Urinary bladder (tissue), 4 donors: ENCODE measurements around the gene URB2. TPM values are rescaled to one million over a fixed set of nuclear protein-coding genes. Genes with fewer than 3 reads are reported as not detected.
"Not testable (repeated sequence)": the region's sequence is repeated elsewhere in the genome, so short reads cannot be mapped to it uniquely, and the experiment has no call there.

ENCODE experiments used
- DNase-seq: peaks from one replicate; pipeline ENCODE4 v3.0.0-alpha.2; 2015; ENCODE audit errors: extremely low spot score
- H3K27ac ChIP-seq: one replicate; pipeline ENCODE4 v1.5.1; 2013; ENCODE audit warnings: low read depth, mild to moderate bottlenecking, moderate library complexity
- H3K36me3 ChIP-seq: one replicate; pipeline ENCODE4 v1.6.1; 2013; ENCODE audit warnings: mild to moderate bottlenecking, moderate library complexity; ENCODE audit not compliant: insufficient read depth
- H3K4me1 ChIP-seq: one replicate; pipeline ENCODE4 v1.6.1; 2013; ENCODE audit warnings: mild to moderate bottlenecking, moderate library complexity; ENCODE audit not compliant: insufficient read depth
- H3K4me3 ChIP-seq: one replicate; pipeline ENCODE4 v1.5.1; 2013; ENCODE audit warnings: low read depth, low read length
- WGBS: extraction: QIAGEN DNeasy Blood & Tissue Kit; methylation state at CpG from one replicate; pipeline ENCODE4 v1.1.7; 2013; 5-methylcytosine and 5-hydroxymethylcytosine counted together
- polyA plus RNA-seq: library from polyadenylated mRNA; stranded (reverse); fragments of 200-250 nt; gene quantifications from one replicate; pipeline ENCODE4 v1.2.3, GENCODE V29; 2013
- total RNA-seq: library from RNA; depleted of rRNA; stranded (reverse); fragments of >200 nt; gene quantifications from one replicate; pipeline ENCODE4 v1.2.3, GENCODE V29; 2014
- donor health status: healthy with polysubstance abuse.
- donor health status: healthy.

The URB2 gene
- total RNA-seq (8.0 TPM), polyA plus RNA-seq (4.0 TPM)

DNA sequence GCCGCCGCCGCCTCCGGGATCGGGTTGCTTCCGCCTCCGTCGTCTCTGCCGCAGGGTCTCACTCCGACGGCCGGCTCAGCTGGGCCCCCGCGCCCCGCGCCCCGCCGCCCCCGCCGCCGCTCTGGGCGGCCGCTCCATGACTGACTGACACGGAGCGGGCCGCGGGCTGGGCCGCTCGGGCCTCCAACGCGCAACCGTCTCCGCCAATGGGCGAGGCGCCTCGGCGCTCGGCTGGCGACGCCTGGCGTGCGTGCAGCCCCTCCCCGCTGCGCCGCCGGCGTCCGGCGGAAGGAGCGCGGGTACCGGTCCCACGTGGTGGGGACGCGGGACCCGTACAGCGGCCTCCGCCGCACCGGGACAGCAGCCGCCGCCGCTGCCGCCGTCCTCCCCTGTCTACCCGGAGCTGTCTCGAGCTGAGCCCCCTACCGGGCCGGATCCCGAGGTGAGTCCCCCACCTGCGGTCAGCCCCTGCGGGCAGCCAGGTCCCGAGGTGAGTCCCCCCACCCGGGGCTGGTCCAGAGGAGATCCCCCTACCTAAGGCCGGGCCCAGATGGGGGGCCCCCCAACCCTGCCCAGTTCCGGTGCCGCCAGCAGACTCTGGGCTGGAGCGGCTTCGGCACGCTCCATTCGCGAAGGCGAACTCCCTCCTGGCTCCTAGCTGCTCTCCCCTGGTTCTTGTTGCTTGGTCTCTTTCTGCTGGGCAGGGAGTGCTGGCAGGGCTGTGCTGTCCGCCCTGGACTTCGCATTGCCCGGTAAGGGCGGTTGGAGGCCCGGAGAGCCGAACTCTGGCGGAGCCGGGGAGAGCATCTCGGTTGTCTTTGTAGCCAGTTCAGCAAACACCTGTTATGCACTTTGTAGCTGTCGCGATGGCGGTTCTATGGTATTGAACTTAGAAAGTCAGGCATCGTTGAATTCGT, at the start of gene URB2, which contains the start of gene TAF5L:
Gene URB2, plus strand, starts transcription at position 333 of the 917 bp plus-strand sequence. CDS start 1,387 bp downstream, outside the sequence.
Gene TAF5L, minus strand, starts transcription at position 208 of the 917 bp plus-strand sequence. CDS start 11,640 bp downstream, outside the sequence.
- H3K36me3 ChIP-seq: no peaks in the 10 kb centered on the region
- DNase-seq: peak; percentile 33
- no peaks in the 10 kb centered on the region for H3K4me1 ChIP-seq
- WGBS: under 1% methylated on average over 93 of the region's 97 CpGs
- H3K27ac ChIP-seq: peak within 1 kb of the TSS; percentile 81
- H3K4me3 ChIP-seq: peak within 1 kb of the TSS; percentile 97

DNA sequence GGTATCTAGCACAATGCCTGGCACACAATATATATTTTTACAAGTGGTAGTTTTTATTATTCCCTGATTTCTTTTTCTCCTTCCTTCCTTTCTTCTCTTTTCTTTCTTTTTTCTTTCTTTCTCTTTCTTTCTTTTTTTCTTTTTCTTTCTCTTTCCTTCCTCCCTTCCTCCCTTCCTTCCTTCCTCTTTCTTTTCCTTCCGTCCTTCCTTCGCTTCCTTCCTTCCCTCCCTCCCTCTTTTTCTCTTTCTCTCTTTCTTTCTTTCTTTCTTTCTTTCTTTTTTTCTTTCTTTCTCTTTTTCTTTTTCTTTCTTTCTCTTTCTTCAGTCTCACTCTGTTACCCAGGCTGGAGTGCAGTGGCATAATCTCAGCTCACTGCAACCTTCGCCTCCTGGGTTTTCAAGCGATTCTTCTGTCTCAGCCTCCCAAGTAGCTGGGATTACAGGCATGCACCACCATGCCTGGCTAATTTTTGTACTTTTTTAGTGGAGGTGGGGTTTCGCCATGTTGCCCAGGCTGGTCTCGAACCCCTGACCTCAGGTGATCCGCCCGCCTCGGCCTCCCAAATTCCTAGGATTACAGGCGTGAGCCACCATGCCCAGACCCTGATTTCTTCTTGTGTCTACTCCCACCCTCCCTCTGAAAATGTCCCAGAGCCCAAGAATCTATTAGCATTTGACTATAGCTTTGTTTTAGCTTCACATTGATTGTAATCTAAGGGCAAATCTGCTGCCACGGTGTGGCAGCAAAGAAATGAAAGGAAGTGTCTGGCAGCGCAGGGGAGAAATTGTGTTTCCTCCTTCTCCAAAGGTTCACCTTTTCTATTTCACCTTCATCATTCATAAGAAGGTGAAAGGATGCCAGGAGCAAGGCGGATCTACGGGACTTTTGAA, 47.6 kb upstream of the URB2 start:
- H3K27ac ChIP-seq: peak overlapping the region; percentile 28
- no peaks in the 10 kb centered on the region for H3K4me1 ChIP-seq
- no peak overlapping the region for H3K4me3 ChIP-seq
- WGBS: 75% methylated on average over 14 of the region's 14 CpGs
- DNase-seq: no peak
- no peaks in the 10 kb centered on the region for H3K36me3 ChIP-seq

DNA sequence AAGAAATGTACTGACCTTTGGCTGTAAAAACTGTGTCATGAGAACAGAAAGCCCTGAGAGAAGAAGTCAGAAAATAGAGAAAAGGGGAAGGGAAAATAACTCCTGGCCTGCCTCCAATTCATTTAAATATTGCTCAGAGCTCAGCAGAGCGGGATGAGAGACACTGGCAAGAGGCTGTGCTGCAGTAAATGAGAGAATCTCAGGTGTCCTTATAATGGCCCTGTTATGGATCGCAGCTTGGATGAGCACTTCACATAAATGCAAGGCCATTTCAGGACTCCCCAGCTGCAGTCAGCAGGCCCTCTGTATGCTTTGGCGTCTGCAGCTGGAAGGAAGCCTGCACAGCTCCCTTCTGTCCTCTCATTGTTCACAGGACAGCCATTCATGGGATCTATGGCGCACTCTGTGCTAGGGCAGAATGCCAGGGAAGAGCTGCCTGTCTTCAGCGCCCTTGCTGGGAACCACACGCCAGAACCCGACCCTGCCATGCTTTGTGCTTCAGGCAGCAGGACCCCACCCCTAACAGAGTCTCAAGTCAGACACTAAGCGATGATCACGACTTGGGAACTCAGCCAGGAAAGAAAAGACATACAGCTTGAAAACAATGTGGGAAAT, 46.9 kb upstream of the URB2 start:
- Histone ChIP-seq H3K27ac (peak overlapping the region; percentile 28), H3K4me3 (no peak overlapping the region), H3K4me1 (no peaks in the 10 kb centered on the region), H3K36me3 (no peaks in the 10 kb centered on the region)
- 9% methylated on average over 9 of the region's 9 CpGs for WGBS
- DNase-seq: peak; percentile 17

DNA sequence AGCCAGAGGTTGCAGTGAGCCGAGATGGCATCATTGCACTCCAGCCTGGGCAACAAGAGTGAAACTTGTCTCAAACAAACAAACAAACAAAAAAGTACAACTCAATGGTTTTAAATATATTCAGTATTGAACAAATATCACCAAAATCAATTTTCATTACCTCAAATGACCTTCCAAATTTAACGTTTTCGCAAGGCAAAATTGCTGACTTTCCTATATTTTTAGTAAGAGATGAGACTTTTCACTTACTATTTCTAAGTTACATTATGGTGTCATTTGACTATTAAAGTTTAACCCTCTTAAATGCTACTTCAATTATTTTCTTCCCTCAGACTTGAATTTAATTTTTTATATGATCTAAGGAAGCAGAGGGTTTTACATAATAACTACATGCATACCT, 44.6 kb upstream of the URB2 start:
- 89% methylated on average over 3 of the region's 3 CpGs for WGBS
- no peak overlapping the region for H3K4me3 ChIP-seq
- H3K4me1 ChIP-seq: no peaks in the 10 kb centered on the region
- no peaks in the 10 kb centered on the region for H3K36me3 ChIP-seq
- no peak overlapping the region for H3K27ac ChIP-seq
- no peak for DNase-seq

DNA sequence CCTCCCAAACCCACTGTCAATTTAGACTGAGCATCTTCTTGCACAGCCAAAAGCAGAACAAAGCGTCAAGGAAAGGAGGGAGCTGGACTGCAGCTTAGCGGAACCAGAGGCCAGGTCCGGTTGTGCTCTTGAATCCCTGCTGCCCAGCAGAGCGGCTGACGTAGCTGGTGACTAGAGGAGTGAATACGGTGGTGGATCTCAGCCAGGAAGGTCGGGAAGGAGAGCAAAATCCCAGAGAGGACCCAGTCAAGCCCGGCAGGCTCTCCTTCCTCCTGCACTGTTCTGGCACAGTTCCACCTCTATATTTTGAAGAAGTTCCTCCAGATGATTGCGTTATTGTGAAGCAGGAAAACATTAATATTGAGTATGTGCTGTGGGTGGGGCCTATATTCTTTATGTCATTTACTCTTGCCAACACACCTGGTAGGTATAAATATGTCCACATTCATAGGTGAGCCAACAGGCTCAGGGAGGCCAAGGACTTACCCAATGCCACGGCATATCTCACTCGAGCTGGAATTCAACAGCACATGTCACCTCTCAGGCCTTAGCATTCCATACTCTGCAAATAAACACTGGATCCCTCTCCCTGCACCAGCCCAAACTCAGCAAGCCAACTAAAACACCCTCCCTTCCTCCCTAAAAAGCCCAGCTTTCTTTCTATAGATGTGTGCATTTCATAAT, 43.9 kb upstream of the URB2 start:
- no peak overlapping the region for H3K27ac ChIP-seq
- no peaks in the 10 kb centered on the region for H3K36me3 ChIP-seq
- DNase-seq: no peak
- H3K4me3 ChIP-seq: no peak overlapping the region
- H3K4me1 ChIP-seq: no peaks in the 10 kb centered on the region
- WGBS: 28% methylated on average over 11 of the region's 11 CpGs

DNA sequence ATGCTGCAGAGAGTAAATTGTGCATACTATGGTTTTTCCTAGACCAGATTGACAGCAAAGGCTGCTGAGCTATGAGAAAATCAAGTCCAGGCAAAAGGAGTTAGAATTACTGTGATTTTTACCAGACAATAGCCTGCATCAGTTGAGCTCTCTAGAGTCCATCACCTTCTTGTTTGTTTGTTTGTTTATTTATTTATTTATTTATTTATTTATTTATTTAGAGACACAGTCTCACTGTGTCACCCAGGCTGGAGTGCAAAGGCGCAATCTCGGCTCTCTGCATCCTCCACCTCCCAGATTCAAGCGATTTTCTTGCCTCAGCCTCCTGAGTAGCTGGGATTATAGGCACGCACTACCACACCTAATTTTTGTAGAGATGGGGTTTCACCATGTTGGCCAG, 43.3 kb upstream of the URB2 start:
- Histone ChIP-seq H3K36me3 (no peaks in the 10 kb centered on the region), H3K4me3 (no peak overlapping the region), H3K4me1 (no peaks in the 10 kb centered on the region), H3K27ac (no peak overlapping the region)
- 96% methylated on average over 4 of the region's 4 CpGs for WGBS
- DNase-seq: no peak

DNA sequence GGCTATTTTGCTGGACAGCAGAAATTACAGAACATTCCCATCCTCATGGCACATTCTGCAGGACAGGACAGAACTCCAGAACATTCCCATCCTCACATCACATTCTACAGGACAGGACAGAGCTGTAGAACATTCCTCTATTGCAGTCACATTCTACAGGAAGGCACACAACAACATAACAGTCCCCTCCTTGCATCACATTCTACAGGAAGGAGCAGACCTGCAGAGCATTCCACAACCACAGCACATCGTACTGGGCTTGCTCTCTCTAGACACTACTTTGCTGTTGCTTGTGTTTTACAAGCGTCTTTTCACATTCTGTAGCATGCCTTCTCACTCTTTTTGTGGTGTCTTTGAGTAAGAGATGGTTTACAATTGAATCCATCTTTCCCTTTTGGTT, 40.7 kb upstream of the URB2 start:
- H3K4me1 ChIP-seq: no peaks in the 10 kb centered on the region
- no peak overlapping the region for H3K27ac ChIP-seq
- H3K4me3 ChIP-seq: no peak overlapping the region
- no peaks in the 10 kb centered on the region for H3K36me3 ChIP-seq
- no peak for DNase-seq
- WGBS: 70% methylated on average over 2 of the region's 2 CpGs

DNA sequence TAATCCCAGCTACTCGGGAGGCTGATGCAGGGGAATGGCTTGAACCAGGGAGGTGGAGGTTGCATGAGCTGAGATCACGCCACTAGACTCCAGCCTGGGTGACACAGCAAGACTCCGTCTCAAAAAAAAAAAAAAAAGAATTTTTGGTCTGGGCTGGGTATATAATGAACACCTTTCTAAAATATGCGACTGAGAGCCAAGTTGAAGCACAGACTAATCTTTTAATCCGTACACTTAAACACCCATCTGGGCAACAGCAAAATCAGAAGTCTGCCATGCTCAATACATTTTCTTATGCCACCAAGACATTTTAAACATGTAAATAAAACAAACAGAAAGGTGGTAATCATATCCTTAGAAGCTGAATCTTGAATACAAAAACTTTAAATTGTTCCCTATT, 35.9 kb upstream of the URB2 start:
- H3K4me3 ChIP-seq: no peak overlapping the region
- DNase-seq: no peak
- no peak overlapping the region for H3K27ac ChIP-seq
- H3K4me1 ChIP-seq: no peaks in the 10 kb centered on the region
- 89% methylated on average over 5 of the region's 5 CpGs for WGBS
- peaks cover 5% of the 10 kb centered on the region for H3K36me3 ChIP-seq

DNA sequence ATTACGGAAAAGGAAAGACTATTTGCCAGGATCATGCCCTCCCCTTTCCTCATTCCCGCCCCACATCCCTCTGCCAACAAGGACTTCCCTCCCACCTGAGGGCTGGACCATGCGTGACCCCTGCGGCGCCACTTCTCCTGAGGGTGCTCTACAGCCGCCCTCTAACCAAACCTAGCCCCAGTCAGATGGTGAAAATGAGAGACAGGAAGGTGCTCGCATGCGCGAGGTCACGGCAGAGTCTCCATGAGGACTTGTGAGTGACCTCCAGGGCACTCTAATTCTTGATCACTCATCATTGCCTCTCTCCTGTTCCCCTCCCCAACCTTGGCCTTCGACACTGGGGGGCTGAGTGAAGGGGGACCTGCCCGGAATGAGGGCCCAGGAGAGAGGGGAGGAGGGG, 32.2 kb upstream of the URB2 start:
- H3K4me1 ChIP-seq: no peaks in the 10 kb centered on the region
- no peak for DNase-seq
- H3K36me3 ChIP-seq: peaks cover 5% of the 10 kb centered on the region
- H3K4me3 ChIP-seq: no peak overlapping the region
- H3K27ac ChIP-seq: no peak overlapping the region
- WGBS: 92% methylated on average over 12 of the region's 12 CpGs

DNA sequence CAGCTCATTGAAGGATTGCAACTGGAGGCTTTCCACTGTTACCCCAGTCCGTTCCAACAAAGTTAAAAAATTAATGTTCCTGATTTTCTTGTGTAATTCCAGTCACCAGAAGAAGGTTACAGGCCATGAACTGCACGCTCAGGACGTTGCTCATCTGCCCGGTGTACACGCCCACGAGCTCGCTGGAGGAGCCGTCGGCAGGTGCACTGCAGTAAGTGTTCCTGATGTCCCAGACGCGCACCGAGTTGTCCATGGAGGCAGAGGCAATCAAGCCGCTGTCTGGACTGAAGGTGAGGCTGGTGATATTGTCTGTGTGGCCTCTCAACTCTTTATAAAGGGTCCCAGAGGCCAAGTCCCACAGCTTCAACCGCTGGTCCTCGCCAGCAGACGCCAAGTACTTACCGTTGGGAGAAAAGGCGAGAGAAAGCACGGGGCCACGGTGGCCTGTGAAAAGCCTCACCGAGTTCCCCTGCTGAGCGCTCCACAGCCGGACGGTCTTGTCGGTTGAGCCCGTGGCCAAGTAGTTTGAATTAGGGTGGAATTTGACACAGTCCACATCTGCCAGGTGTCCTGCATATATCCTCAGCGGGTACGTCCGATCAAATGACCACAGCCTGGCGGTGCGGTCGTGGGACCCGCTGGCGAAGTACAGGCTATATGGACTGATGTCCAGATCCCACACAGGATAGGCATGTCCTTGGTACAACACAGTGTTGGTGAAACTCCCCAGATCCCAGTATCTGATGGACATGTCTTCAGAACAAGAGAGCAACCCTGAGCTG, 31.6 kb upstream of the URB2 start:
- Histone ChIP-seq H3K4me3 (no peak overlapping the region), H3K27ac (no peak overlapping the region), H3K4me1 (no peaks in the 10 kb centered on the region), H3K36me3 (peaks cover 5% of the 10 kb centered on the region)
- 97% methylated on average over 34 of the region's 34 CpGs for WGBS
- DNase-seq: no peak

DNA sequence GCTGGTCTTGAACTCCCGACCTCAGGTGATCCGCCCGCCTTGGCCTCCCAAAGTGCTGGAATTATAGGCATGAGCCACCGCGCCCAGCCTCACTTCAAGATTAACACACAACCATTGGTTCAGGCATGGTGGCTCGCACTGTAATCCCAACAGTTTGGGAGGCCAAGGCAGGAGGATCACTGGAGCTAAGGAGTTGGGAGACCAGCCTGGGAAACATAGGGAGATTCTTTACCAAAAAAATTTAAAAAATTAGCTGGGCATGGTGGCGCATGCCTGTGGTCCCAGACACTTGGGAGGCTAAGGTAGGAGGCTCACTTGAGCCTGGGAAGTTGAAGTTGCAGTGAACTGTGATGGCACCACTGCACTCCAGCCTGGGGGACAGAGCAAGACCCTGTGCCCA, 30.2 kb upstream of the URB2 start:
- not testable (repeated sequence) for H3K36me3 ChIP-seq, H3K27ac ChIP-seq, H3K4me1 ChIP-seq, DNase-seq, H3K4me3 ChIP-seq
- 96% methylated on average over 7 of the region's 7 CpGs for WGBS

DNA sequence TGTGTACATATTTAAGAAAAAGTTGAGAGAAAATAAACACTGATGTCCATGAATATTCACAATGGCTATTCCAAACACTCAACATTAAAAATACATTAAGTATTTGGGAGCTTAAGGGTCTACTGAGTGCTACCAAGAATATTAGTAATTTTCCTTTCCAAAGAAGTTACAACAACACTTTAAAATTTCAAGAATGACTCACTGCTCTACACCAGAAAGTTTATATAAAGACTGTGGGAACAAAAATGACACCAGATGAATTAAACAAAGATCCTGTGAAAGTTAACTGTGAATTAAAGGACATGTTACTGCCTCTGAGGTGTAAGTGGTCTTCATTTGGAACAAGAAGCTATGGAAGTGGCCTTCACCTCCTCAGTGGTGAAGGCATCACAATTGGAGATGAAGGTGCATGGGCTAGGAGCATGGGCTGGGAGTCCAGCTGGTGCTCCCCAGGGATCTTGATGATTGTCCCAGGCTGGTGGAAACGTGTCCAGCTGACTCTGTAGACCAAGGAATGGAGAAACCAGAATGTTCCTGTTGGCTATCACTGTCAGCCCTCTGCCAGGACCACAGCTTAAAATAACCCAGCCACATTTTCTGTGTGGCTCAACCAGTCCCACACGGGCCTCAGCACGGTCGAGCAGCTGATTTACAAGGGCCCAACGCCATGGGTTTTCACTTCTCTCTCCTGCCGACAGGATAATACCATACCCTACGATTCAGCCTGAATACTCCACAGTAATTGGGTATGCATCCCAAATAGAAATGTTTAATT, 28.9 kb upstream of the URB2 start:
- no peak overlapping the region for H3K4me3 ChIP-seq

More for the DNA sequence above, 28.9 kb upstream of the URB2 start:
- peaks cover 5% of the 10 kb centered on the region for H3K36me3 ChIP-seq
- WGBS: 35% methylated on average over 7 of the region's 7 CpGs
- H3K4me1 ChIP-seq: no peaks in the 10 kb centered on the region
- no peak overlapping the region for H3K27ac ChIP-seq
- no peak for DNase-seq
